Astrocyte of the hippocampus (primary cell): ENCODE measurements around the gene CLCN2.

ENCODE experiments used
- DNase-seq: peaks from one replicate; pipeline ENCODE4 v3.0.0; 2011; ENCODE audit warnings: low read depth, low spot score

The CLCN2 gene

DNA sequence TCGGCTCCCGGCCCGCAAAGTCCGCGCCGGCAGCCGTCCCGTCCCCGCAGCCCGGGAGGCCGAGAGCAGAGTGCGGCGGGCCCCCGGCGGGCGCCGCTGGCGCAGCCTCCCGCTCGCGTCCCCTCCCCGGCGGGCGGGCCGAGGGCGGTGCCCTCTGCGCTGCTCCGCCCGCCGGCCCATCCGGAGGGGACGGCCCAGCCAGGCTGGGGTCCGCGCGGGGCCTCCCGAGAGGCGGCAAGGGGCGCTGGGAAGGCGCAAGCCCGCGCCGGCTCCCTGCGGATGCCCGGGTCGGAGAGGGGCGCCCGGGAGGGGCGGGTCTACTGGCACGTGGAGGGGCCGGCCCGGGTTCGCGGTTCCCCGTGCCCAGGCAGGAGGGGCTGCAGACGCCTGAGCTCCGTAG, at the start of gene CLCN2, which contains the start of gene POLR2H:
CLCN2 (minus strand) TSS at position 74 of the 400 bp plus-strand sequence. CDS start 126 bp downstream, outside the sequence.
POLR2H (plus strand) TSS at position 179 of the 400 bp plus-strand sequence. CDS start 1,783 bp downstream, outside the sequence.
- peak; percentile 85 for DNase-seq

DNA sequence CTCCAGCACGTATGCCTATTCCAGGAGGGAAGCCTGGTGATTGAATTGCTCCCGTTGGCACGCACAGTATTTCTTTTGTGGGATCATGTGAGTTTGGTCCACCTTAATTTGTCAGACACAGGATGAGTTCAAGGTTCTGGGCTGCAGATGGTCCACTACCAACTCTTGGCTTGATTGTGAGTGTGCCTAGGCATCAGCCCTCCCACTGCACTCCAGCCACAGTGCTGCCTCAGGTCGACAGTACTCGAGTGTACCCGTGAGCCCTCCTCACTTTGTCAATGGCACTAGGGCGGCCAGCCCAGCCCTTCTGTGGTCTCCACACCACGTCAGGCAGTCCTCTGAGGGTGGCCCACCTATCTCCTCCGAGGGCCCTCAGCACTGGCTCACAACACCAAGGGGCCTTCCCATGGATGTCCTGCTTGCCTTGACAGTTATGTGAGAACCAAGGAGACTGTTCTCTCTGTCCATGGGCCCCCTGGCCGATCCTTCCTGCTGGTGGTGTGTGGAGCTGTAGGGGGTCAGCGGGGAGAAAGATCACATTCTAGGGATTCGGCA, 48.6 kb upstream of the CLCN2 start:
- no peak for DNase-seq

DNA sequence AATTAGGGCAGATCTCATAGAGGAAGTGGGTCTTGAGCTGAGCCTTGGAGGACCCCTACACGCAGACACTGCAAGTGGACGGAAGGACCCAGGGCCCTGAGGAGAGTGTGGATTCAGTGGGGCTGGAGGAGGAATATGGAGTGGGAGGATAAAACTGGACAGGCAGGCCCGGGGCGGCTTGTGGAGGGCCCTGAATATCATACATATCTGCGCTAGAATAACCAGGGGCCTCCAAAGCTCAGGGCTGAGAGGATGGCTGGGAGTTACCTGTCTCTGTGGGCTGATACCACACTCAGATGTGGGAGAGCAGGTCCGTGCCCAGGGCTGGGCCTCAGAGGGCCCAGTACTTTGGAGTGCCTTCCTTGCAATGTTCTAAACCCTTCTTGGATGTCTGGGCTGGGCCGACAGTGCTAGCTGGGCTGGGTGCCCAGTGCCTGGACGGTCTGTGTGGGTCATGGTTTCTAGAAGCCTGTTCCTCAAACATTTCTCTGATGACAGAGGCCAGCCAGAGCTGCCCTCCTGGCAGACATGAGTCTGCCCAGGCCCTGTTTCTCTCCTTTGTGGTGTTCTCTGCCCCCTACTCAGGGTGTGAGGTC, 48.0 kb upstream of the CLCN2 start:
- no peak for DNase-seq

DNA sequence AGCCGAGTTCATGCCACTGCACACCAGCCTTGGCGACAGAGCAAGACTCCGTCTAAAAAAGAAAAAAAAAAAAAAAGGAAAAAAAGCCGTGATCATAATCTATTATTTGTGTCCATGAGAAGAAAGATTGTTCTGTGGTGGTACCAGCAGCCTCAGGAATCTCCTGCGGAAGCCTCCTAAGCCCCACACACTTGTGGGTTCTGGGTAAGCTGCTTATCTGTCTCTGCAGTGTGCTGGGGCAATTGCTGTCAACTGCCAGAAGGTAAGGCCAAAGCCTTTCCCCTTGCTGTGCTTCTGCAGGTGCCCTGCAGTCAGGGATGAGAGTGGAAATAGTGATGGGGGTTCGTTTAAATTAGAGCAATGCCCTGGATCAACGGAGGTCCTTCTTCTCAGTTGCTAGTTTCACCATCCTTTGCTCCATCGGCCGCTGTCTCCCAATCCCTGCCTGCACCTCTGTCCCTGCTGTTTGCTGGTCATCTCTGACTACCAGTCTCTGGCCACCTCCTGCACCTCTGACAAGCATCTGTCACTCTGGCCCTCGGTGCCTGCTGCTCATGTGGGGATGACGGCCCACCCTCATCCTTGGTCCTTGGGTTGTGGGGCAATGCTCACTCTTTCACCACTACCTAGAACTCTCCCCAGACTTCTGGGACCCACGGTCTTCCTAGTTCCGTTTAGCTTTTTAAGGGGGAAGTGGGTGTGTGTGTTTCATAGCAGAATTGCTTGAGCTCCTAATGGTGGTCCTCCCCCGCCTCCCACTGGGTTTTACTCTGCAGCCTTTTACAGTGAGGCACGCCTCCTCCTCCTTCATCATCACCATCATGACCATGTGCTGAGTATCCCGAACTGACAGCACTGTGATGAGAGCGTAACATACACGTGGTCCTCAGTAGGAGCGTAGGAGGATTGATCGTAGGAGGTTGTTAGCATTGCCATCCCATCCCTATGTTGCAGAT, 43.9 kb upstream of the CLCN2 start:
- no peak for DNase-seq

DNA sequence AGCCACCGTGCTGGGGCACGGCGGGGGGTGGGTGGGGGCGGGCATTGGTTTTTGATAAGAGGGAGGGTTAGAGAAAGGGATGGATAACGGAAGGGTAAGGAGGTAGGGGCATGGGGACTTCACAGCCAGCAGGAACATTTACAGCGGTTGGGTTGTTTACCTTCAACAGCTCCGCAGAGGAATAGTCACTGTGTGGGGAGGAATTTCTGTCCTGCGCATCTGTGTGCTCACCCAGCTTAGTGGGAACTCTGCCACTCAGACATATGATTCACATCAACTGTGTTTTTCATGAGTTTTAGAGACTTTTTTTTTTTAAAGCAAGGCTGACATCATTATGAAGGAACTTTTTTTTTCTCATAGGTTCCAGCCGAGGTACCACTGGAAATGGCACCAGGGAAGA, 38.0 kb upstream of the CLCN2 start:
- peak; percentile 92 for DNase-seq

DNA sequence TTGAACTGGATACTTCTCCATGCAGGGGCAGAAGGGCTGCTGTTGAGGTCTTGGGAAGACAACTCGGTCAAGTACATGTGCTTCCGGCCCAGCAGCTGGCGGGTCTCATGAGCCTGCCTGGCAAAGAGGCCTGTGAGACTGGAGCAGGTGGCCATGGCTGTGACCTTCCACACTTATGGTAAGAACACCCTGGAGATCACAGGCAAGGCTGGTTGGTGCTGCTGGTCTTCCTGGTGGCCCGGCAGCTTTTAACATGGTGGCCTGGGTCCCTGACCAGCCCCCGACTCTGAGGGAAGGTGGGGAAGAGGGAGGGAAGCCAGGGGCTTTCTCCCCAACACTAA, 33.9 kb upstream of the CLCN2 start:
- DNase-seq: no peak

DNA sequence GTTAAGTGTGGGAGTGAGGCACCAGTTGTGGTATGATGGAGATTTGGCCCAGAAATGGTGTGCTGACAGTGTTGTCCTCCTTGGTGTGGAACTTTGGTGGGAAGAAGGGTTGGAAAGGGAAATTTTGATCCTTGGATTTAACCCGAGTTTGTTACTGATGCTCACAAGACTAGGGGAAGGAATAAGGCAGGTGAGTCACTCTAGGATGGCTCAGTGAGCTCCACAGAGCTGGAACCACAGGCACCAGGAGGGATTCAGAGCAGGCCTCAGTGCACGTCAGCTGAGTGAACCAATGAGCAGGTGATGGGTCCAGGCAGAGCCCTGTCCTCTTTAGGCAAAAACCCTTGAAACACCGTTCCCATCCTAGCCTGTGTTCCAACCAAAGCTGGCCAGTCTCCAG, 29.9 kb upstream of the CLCN2 start:
- no peak for DNase-seq

DNA sequence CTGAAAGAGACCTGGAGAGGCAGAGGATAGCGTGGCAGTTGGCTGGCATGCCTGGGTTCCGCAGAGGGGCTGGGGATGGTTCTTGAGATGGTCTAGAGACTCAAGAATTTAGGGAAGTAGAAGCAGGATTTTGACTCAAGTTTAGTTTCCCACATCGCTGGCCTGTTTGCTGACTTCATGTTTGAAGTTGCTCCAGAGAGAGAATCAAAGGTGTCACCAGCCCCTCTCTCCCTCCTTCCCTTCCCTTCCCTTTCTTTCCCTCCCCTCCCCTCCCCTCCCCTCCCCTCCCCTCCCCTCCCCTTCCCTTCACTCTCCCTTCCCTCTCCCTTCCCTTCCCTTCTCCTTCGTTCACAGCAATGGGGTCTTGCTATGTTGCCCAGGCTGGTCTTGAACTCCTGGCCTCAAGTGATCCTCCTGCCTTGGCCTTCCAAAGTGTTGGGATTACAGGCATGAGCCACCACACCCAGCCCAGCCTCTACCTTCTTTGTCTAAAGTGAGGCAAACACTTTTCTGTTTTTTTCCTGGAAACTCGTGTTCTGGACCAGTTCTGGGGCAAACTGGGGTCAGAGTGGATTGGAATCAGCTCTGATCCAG, 28.6 kb upstream of the CLCN2 start:
- no peak for DNase-seq

DNA sequence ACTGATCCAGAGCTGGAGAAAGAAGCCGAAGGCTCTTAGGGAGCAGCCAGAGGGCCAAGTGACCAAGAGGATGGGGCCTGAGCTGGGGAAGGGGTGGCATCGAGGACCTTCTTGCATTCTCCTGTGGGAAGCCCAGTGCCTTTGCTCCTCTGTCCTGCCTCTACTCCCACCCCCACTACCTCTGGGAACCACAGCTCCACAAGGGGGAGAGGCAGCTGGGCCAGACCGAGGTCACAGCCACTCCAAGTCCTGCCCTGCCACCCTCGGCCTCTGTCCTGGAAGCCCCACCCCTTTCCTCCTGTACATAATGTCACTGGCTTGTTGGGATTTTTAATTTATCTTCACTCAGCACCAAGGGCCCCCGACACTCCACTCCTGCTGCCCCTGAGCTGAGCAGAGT, 28.0 kb upstream of the CLCN2 start:
- DNase-seq: no peak

DNA sequence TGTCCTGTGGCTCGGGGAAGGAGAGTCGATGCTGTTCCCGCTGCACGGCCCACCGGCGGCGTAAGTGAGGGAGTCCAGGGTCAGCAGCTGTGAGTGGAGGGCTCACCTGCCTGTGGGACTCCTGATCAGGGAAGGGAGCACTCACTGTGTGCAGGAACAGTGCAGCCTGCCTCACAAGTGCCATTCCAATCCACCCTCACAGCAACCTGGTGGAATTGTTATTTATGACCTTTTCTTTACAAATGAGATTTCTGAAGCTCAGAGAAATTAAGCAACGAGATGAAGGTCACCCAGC, 27.5 kb upstream of the CLCN2 start:
- no peak for DNase-seq

DNA sequence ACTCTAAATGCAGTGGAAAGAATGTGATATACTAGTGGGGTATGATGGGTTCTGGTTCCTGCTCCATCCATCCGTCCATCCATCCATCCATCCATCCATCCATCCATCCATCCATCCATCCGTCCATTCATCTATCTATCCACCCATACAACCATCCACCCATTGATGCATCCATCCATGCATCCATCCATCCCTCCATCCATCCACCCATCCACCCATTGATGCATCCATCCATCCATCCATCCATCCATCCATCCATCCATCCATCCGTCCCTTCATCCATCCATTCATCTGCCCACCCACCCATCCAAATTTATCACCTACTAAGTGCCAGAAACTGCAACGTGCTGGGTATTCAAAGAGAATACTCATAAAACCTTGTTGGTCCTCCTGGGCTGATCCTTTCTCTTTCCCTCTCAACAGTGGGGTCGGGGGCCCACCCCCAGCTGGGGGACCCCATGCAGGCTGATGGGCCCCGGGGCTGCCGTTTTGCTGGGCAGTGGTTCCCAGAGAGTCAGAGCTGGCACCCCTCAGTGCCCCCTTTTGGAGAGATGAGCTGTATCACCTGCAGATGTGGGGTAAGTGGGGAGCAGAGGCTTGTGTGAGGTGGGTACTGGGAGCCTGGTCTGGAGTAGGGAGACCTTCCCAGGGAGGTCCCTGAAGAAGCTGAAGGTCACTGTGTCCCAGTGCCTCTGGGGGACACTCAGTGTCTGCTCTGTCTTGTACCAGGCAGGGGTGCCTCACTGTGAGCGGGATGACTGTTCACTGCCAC, 26.9 kb upstream of the CLCN2 start:
- DNase-seq: no peak

DNA sequence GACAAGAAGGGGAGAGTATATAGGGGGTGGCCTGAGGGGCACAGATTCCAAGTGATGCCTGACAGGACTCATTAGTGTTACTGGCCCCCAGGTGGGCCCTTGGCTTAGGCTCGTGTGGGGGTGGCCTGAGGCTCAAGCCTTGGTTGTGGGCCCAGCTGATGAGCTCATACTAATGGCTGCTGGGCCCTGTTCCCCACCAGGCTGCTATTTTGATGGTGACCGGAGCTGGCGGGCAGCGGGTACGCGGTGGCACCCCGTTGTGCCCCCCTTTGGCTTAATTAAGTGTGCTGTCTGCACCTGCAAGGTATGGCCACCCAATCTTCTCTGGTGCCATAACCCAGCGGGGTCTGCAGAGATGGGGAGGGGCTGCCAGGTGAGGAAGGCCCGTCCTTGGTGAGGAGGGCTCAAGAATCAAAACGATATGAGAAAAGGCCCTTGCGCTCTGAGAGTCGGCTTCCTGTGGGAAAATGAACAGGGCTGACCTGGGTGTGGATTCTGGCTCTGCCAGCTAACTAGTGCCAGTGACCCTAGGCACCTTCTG, 25.8 kb upstream of the CLCN2 start:
- DNase-seq: no peak

DNA sequence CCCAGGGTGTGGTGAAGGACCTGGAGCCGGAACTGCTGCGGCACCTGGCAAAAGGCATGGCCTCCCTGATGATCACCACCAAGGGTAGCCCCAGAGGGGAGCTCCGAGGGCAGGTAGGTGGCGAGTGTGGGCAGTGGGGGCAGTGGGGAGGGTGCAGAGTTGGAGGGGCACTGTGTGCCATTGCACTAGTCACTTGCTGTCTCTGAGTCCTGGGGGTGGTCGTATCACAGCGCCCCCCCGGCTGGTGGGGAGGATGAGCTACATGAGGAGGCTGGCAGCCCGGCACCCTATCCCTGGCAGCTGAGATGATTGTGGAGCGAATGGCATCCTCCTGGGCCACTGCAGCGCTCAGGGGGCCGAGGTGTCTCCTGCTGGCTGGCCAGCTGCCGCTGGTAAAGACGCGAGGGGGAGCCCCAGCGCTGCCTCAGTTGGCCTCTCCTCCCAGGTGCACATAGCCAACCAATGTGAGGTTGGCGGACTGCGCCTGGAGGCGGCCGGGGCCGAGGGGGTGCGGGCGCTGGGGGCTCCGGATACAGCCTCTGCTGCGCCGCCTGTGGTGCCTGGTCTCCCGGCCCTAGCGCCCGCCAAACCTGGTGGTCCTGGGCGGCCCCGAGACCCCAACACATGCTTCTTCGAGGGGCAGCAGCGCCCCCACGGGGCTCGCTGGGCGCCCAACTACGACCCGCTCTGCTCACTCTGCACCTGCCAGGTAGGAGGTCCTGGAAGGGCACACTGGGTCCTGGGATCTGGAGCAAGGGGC, 24.8 kb upstream of the CLCN2 start:
- DNase-seq: no peak

DNA sequence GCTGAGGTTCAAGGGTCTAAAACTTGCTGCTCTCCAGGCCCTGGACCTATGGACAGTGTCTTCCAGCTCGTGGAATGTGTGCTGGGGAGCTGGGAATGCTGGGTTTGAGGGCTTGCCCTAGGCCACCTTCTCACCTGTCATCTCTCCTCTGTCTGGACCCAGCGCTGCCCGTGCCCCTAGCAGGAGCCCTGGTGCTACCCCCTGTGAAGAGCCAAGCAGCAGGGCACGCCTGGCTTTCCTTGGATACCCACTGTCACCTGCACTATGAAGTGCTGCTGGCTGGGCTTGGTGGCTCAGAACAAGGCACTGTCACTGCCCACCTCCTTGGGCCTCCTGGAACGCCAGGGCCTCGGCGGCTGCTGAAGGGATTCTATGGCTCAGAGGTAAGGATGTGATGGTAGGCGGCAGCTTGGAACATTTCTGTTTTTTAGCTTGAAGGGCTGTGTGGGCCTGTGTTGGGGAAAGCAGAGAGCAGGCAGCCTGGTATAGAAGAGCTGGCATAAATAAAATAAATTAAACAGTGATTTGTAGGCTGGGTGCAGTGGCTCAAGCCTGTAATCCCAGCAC, 23.5 kb upstream of the CLCN2 start:
- DNase-seq: no peak

DNA sequence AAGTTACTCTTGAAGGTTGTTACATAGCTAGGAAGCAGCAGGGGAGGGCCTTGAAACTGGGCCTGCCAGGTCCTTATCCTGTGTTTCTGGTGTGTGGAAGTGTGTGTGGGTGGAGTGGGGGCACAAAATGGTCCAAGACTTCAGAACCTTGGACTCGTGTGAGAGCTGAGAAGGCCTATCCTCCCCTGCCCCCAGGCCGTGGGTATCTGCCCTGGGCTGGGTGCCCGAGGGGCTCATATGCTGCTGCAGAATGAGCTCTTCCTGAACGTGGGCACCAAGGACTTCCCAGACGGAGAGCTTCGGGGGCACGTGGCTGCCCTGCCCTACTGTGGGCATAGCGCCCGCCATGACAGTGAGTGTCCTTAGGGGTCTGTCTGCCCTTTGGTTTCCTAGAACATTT, 22.9 kb upstream of the CLCN2 start:
- DNase-seq: no peak

DNA sequence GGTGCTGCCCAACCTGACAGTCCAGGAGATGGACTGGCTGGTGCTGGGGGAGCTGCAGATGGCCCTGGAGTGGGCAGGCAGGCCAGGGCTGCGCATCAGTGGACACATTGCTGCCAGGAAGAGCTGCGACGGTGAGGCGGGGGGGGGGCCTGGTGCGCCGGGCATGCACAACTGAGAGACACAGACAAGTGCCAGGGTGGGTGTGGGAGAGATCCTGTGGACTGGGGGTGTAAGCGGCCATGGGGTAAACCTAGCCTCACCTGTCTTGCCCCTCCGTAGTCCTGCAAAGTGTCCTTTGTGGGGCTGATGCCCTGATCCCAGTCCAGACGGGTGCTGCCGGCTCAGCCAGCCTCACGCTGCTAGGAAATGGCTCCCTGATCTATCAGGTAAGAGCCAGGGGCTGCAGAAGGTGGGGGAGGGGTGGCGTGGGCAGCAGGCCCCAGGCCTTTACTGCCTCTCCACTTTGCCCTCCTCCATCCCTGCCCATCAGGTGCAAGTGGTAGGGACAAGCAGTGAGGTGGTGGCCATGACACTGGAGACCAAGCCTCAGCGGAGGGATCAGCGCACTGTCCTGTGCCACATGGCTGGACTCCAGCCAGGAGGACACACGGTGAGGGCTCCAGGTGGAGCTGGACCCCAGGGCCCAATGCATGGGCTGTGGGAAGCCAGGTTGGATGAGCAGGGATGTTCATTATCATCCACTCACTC, 21.8 kb upstream of the CLCN2 start:
- DNase-seq: no peak

DNA sequence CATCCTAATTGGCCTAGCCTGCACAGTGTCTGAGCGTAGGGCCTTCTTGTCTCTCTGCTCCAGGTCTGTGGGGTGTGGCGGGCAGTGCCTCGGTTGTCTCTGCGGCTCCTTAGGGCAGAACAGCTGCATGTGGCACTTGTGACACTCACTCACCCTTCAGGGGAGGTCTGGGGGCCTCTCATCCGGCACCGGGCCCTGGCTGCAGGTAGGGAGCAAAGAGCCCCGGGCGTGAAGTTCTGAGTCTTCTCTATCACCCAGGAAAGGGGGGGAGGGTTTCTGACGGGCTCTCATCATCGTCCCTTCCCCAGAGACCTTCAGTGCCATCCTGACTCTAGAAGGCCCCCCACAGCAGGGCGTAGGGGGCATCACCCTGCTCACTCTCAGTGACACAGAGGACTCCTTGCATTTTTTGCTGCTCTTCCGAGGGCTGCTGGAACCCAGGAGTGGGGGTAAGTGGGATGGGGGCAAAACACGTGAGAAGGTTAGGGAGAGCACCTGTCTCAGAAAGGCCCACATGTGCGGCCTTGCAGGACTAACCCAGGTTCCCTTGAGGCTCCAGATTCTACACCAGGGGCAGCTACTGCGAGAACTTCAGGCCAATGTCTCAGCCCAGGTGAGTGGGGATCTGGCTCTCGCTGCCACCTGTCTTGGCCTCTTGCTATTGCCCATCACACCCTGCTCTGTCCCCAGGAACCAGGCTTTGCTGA, 21.1 kb upstream of the CLCN2 start:
- DNase-seq: no peak

DNA sequence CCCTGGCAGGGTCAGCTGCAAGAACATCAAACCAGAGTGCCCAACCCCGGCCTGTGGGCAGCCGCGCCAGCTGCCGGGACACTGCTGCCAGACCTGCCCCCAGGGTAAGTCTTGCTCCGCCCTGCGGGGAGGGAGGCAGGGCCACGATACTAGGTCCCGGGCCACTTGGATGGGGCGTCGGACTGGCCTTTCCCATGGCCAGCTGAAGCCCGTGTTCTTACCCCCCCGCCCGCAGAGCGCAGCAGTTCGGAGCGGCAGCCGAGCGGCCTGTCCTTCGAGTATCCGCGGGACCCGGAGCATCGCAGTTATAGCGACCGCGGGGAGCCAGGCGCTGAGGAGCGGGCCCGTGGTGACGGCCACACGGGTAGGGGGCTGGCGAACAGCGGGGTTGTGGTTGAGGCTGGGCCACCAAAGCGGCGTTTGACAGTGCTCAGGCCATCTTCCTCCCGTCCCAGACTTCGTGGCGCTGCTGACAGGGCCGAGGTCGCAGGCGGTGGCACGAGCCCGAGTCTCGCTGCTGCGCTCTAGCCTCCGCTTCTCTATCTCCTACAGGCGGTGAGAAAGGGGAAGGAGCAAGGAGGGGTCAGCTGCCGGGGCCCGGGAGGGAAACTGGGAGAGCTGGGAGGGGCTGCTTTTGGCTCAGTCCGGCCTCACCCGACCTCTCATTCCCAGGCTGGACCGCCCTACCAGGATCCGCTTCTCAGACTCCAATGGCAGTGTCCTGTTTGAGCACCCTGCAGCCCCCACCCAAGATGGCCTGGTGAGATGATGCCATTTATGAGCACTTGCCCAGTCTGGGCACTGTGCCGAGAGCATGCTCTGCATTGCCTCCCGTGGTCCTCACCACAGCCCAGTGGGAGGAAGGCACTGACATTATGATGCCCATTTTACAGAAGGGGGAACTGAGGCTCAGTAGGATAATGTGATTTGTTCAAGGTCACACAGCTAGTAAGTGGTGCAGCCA, 20.1 kb upstream of the CLCN2 start:
- DNase-seq: no peak
